ENCODE measurements around the gene LRP2.

- TF ChIP-seq CTCF (IDR thresholded peaks at IDR 0.05) (no peak), EP300 (IDR thresholded peaks at IDR 0.05) (no peak), POLR2AphosphoS5 (IDR thresholded peaks at IDR 0.05) (no peak)
Observed at GRCh38 chr2:169200756-169201155, 161.6 kb downstream of the LRP2 start.

Measured in suprapubic skin (tissue), 4 donors.